GM19023 (cell line): ENCODE results near the gene TTC27.

Experiments used
- ATAC-seq: cut with Tn5 transposase; IDR thresholded peaks from one replicate; pipeline ENCODE4 v1.9.1; 2021; ENCODE audit warnings: mild to moderate bottlenecking, moderate library complexity; ENCODE audit not compliant: unreplicated experiment

TTC27 gene

GRCh38 chr2:32804205-32804604 lies 176.4 kb downstream of the TTC27 start:
- ATAC-seq, result no peak

- no peak for ATAC-seq
Observed at GRCh38 chr2:32805104-32806095, 177.6 kb downstream of the TTC27 start.

GRCh38 chr2:32806857-32807256 lies 179.0 kb downstream of the TTC27 start:
- no peak for ATAC-seq

GRCh38 chr2:32807662-32808061 lies 179.8 kb downstream of the TTC27 start:
- ATAC-seq, result no peak

GRCh38 chr2:32810909-32811495 lies 183.2 kb downstream of the TTC27 start:
- ATAC-seq, result no peak

- ATAC-seq, result no peak
Observed at GRCh38 chr2:32811696-32812095, 183.8 kb downstream of the TTC27 start.

- ATAC-seq, result no peak
Observed at GRCh38 chr2:32812316-32812715, 184.5 kb downstream of the TTC27 start.

- ATAC-seq, result no peak
Observed at GRCh38 chr2:32820088-32820487, 192.2 kb downstream of the TTC27 start.

- ATAC-seq, result no peak
Observed at GRCh38 chr2:32820701-32821100, 192.9 kb downstream of the TTC27 start.

GRCh38 chr2:32824070-32824809 lies 196.4 kb downstream of the TTC27 start:
- ATAC-seq, result no peak

GRCh38 chr2:32825291-32825712 lies 197.5 kb downstream of the TTC27 start:
- no peak for ATAC-seq

- no peak for ATAC-seq
Observed at GRCh38 chr2:32830196-32830595, 202.3 kb downstream of the TTC27 start.

- no peak for ATAC-seq
Observed at GRCh38 chr2:32832821-32833220, 205.0 kb downstream of the TTC27 start.

GRCh38 chr2:32833709-32834108 lies 205.9 kb downstream of the TTC27 start:
- no peak for ATAC-seq

GRCh38 chr2:32835148-32835547 lies 207.3 kb downstream of the TTC27 start:
- ATAC-seq, result peak; percentile 55

GRCh38 chr2:32836933-32837332 lies 209.1 kb downstream of the TTC27 start:
- no peak for ATAC-seq

- ATAC-seq, result no peak
Observed at GRCh38 chr2:32838418-32838817, 210.6 kb downstream of the TTC27 start.

GRCh38 chr2:32838949-32839348 lies 211.1 kb downstream of the TTC27 start:
- ATAC-seq, result no peak

GRCh38 chr2:32841931-32842898 lies 214.4 kb downstream of the TTC27 start:
- no peak for ATAC-seq

- no peak for ATAC-seq
Observed at GRCh38 chr2:32843699-32844098, 215.8 kb downstream of the TTC27 start.
